HG02943 (cell line): ENCODE results near the gene TRMT2A.

ENCODE experiments used
- ATAC-seq: cut with Tn5 transposase; IDR thresholded peaks from one replicate; pipeline ENCODE4 v1.9.1; 2021; ENCODE audit warnings: mild to moderate bottlenecking, low read depth, moderate library complexity; ENCODE audit not compliant: unreplicated experiment

TRMT2A gene

DNA sequence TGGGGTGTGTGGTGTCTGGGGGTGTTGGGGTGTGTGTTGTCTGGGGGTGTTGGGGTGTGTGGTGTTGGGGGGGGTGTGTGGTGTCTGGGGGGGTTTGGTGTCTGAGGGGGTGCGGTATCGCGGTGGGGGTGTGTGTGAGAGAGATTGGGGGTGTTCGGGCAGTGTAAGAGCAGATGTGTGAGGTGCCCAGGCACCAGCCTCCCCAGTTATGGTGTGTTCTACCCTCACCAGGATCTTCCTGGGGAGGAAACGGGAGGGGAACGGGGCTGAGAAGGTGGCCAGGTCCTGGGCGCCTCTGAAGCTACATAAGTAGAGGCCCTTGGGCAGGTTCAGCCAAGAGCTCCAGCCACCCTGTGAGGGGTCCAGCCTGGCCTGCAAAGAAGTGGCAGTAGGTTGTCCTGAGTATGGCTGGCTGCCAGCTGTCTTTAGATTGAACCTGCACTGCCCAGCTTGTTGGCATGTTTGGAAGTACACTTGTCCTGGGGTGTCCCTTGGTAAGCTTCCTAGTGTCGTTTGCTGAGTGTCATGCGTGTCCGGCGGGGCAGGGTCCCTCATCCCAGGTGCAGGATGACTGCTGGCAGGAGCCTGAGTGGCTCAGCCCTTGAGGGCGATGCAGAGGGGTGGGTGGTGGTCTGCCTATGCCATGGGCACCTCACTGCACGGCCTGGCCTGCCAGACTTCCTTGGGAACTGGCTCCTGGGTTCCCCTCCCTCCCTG lies 6.5 kb upstream of the TRMT2A start:
- no peak for ATAC-seq

DNA sequence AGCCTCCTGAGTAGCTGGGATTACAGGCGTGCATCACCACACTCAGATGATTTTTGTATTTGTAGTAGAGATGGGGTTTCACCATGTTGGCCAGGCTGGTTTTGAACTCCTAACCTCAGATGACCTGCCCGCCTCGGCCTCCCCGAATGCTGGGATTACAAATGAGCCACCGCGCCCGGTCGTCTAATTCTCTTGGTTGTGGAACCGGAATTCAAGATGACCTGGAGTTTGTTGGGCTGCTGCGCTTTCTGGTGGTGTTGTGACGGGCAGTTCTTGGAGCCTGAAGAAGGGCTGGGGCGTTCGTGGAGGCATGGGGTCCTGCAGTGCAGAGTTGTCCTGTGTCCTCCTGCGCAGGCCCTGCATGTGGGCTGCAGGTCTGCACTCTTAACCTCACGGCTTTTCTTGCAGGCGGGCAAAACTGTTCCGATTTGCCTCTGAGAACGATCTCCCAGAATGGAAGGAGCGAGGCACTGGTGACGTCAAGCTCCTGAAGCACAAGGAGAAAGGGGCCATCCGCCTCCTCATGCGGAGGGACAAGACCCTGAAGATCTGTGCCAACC lies 4.9 kb upstream of the TRMT2A start:
- ATAC-seq, result no peak

DNA sequence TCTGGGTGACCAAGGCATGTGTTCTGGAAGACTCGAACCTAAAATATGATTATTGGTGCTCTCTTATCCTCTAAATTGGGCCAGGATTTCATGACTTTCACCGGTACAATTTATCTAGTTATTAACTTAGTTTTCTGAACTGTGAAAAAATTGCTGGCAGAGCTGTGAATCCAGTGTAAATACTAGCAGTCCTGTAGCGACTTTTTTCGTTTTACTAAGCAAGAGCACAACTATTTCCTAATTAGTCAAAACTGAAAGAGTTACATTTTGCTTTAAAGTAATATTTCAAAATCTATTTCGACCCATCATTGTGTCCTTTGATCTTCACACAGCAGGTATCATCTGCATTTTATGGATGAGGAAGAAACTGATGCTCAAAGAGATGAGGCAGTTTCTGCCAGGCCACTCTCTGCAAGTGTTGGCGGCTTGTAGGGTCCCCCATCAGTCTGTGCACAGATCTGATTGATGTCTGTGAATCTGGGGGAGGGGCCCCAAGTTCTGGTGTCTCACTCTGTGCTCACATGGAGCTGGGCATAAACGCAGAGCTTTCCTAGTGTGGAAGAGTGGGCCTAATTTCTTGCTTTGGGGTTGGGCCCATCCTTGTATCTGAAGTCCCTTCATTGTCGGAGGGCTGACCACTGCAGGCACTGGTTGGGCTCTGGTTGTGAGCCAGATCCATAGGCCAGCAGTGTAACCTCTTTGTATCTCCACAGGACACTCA lies 1.4 kb upstream of the TRMT2A start:
- no peak for ATAC-seq

DNA sequence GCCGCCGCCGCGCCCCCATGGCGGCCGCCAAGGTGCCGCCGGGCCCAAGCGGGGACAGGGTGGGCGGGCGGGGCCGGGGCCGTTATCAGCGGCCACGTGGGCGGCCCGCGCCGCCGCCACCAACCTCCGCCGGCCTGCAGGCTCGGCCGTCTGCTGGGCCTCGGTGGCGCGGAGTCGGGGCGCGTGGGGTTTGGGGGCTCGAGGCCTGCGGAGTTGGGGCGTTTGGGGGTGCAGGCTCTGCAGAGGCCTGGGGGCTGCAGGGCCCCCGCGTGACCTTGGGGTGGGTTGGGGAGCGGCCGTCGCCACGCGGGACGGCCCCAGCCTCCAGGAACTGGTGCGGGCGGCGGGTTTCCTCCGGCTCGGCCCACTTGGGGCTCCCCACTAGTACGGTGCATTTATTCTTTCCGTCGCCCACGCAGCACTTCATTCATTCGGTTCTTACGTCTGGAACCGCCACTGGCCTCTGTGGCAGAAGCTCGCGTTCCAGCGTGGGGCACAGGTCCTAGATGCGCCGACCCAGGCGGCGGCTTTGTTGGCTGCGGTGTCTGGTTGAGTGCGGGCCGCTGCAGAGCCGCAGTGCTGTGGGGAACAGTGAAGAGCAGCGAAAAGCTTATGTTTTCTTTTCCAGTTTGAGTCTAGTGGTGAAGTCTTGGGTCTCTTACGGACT lies 740 bp upstream of the TRMT2A start:
- peak; percentile 14 for ATAC-seq

DNA sequence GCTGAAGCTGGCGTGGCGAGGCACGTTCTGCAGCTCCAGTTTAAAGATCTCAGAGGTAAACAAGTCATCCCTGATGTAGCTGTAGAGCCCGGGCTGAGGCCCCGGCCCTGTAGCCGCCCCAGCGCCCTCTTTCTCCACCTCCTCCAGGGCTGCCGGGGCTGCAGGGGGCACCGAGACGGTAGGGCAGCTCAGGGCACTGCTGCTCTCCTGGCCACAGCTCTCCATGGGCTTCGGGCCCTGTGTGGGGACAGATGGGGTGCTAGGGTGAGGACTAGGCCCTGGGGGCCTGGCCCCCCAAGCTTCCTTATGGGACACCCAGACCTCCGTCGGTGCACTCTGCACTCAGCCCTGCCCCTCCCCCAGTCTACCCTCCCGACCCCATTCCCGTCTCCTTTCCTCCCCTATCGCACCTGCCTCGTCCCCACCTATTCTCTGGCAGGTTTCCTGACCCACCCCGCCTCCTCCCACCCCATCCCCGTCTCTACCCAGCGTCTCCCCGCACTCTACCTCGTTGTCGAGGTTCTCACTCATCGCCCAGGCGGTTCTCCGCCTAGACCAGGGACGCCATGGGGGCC lies 563 bp downstream of the TRMT2A start:
- ATAC-seq, result peak; percentile 2

DNA sequence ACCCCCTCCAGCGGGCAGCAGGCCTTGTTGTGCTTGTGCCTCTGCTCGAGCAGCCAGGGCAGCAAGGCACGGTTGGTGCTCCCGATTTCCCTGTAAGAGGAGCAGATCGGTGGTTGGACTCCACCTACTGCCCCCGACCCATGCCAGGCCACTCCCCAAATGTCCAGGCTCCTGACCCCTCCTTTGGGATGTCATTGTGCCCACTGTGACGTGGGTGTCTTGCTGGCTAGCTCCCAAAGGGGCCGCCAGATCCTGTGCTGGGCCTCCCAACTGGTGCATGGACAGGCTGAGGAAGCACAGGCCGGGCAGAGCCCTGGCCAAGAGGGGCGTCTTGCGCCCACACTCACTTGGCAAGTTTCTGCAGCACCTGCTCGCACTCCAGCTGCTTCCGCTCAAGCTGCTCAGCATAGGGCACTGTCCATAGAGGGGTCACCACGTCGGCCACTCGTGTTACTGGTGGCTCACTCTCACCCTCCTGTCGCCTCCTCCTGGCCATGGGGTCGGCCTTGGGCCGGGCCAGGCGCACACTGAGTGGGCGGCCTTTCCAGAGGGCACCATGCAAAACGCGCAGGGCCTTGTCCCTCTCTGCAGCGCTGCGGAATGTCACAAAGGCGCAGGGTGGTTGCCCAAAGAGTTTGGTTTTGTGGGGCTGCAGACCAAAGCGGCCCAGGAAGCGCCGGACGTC lies 1.2 kb downstream of the TRMT2A start, which contains the start of gene RANBP1:
RANBP1 (plus strand) TSS at position 414 of the 685 bp plus-strand sequence; CDS start at position 495, 81 bp downstream.
- no peak for ATAC-seq

DNA sequence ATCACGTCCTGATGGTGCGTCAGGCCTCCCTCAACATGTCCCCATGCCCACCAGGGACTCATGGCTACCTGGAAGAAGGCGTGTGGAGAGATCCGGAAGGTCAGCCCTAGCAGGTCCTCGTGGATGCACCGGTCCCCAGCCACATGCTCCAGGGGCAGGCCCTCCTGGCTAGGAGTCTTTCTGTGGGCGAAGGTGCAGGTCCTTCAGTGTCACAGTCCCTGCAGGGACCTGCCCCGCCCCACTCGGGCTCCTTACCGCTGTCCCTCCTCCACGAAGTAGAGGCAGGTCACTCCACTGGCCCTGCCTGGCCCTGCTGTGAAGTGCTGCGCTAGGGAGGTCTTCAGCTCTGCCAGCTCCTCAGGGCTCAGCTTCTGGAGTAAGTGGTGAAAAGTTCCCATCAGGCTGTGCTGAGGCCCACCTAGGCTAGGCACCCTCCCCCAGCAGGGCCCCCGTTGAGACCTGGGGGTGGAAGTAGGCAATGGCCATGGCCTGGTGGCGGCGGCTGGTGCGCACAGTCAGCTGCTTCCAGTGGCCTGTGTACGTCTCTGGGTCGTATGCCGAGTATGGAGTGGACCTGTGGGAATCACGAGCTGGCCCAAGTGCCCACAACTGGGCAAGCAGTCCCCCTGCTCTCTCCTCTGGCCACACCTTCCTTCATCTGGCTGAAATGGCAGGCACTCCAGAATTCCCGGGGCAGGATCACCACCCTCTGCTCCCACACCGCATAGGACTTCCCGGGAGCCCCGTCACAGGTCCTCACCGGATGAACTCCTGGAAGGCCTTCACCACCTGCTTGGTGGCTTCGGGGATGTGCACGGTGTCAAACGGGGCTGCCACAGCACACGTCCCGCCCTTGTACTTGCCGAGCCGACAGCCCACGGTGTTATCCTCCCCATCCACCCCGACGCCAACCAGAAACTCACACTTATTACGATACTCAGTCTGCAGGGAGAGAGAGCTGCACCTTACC lies 2.2 kb downstream of the TRMT2A start:
- no peak for ATAC-seq

DNA sequence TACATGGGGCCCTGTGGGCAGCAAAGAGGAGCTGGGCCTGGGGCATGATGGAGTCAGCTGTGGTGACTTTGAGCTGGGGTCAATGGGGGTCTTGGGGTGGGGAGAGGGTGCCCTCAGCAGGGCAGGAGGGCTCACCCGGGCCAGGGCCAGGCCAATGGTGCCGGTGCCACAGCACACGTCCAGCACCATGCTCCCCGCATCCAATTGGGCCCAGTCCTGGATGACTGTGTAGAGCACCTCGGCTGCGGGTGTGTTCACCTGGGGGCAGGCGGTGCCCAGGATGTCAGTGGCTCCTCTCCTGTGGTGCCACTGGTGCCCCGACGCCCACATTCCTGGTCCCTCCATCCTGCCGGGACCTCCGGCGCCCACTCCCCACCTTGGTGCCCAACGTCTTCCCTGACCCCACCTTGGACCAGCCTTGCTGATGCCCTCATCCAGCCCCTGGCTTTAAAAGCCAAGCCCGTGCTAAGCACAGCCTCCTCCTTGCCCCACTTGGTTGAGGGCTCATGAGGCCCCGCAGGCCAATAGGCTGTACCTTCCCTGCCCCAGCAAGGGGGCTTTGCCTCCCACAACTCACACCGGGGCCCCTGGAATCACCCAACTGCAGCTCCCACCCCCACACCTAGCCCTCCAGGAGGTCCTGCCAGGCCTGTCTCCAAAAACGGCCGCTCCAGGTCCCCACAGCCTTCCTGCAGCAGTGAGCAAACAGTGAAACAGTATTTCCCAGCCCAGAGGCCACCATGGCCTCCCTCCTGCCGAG lies 3.3 kb downstream of the TRMT2A start:
- ATAC-seq, result no peak

DNA sequence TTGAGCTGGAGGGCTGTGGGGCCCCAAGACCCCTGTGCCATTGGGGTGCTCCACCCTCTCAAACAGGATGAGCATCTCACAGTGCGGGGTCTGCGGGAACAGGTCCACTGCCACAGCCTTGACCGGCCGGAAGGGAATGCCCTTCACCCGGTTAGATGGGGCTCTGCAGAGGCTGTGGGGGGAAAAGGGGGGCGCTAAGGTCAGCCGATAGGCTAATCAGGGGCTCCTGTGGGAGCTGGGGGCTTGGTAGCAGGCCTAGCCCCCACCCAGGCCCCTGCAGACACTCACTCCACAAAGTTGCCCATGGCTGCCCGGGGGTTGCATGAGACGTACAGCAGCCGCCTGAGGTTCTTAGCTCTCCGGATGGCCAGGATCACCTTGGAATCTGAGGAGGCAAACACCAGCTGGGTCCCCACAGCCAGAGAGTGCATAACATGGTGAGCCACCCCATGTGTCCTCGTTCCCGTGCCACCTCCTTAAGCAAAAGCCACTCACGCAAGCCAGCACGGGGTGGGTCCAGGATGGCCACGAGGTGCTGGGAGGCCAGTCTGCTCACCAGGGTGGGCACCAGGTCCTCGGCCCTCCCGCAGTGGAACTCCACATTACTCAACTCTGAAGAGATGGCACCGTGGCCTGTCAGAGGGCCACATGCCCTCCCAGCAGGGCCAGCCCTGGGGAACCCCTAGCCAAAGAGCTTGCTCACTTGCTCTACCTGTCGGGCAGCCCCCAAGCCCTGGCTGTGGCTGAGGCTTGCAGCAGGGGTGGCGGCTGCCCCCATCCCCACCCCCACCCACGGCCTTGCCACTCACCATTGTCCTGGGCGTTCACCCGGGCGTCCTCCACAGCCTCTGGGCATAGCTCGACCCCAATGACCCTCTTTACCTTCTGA lies 4.2 kb downstream of the TRMT2A start:
- ATAC-seq, result no peak

DNA sequence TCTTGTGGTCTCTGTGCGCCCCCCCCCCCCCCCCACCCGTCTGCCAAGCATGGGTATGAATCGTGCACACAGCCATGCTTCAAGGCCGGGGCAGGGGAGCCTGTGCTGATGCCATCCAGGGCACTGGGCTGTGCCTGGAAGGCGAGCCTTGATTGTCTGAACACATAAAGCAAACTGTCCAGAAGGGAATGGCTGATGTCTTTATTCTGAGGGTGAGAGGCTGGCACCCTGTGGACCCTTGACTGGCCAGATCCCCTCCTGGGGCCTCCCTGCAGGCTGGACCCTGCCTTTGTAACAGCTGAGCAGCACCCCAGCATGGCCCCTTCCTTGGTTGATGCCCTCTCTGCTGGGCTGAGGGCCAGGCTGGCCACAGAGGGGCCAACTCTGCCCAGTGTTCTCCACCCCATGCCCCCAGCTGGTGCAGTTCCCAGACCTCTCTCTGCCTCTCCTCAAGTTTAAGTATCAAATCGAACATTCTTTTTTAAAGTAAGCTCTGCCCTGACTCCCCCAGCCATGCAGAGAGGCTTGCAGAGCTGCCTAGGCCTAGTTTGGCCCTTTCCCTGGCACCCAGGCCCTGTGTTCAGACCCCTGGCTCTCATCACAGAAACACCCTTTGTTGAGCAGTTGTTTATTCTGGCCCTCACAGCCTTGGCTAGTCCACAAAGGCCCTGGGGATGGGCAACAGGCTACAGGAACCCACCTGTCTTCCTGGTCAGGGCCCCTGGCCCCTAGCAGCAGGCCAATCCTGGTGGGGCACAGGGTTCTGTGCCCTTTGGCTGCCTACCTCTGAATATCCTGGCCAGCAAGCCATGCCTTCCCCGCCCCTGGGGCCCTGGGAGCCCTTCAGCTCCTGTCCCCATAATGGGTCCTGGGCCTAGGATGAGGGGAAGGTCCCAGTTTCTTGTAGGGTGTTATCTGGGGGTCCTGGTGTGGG lies 5.1 kb downstream of the TRMT2A start:
- no peak for ATAC-seq

DNA sequence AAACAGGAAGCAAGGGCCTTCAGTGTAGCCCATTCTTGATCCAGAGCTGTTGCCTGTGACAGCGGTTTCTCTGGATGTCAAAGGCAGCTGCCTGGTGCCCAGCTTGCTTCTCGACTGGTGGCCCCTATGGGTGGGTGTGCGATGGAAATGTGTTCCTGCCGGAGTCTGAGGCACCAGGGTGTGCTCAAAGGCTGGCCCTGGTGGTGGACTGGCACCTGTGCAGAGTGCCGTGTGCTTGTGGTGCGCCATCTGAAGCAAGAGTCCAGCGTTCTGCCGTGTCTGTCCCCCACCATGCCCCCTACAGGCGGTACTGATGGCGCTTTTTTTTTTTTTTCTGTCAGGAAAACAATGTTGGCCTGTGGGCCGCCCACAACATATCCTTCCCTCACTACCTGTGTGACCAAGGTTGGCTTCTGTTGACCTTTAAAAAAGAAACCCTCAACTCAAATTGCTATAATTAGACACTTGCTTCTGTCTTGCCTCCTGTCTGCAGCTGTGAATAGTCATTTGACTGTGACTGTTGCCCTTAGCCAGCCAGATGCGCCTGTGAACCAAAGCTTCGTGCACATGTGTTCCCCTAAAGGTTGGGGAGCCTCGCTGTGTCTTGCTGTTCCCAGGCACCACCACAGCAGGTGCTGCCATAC lies 5.9 kb downstream of the TRMT2A start:
- ATAC-seq, result no peak

DNA sequence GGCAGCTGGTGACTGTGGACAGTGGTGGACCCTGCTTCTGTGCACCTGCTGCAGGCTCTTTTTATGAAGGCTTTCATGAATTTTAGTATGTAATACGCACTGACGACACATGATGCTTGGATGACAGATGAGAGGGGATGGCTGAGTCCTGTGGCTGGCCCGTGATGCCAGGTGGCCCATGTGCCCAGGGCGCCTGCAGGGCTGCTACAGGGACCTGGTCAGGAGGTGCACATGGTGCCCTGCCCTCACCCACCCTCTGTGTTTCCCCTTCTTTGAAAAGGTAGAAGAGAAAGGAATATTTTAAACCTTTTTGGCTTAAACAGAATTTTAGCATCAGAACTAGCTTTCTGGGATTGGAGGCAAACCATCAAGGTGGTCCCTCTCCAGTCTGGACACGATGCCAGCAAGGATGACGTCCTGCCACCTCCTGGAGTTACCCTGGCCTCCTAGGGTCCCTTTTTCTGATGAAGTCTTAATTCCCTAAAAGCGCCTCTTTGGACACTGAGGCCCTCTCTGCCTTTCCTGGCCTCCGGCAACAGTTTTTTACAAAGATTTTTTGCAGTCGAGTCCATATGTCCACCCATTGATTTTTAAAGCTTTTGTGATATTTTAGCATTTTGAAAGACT lies 6.6 kb downstream of the TRMT2A start:
- ATAC-seq, result no peak

DNA sequence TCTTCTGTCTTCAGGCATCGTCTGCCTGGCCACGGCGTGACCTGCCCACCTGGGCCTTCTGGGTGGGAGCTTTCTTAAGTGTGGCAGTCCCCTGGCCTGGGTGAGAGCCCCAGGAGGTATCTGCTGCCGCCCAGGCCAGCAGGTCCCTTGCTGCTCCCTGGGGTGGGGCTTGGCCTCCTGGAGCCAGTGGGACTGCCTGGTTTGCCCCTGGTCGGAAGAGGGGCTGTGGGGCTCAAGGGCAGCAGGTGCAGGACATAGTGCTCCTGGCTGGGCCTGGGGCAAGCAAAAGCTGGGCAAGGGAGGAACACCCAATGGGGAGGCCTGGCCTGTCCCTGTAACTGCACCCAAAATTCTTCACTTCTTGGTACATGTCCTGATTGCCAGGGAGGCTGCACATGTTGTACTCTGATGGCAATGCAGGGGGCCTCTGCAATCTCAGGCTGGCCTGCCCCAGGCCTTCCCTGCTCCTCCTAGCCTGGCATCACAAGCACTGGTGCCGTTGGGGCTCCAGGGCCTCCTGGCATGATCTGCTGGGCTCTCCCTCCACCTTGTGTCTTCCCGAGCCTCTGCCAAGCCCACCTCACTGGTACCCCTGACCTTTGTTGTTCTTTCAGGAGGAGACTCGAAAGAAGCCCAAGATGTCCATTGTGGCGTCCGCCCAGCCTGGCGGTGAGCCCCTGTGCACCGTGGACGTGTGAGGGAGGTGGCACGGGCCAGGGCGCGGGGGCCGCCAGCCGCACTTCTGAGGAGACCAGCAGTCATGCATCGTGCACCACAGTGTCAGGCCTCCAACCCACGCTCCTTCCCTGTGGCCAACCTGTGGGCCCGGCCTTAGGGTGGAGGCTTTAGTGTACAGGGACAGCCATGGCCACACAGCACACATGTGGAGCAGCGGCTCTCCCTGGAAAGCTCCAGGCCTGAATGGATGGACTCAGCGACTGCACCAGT lies 7.3 kb downstream of the TRMT2A start:
- no peak for ATAC-seq

DNA sequence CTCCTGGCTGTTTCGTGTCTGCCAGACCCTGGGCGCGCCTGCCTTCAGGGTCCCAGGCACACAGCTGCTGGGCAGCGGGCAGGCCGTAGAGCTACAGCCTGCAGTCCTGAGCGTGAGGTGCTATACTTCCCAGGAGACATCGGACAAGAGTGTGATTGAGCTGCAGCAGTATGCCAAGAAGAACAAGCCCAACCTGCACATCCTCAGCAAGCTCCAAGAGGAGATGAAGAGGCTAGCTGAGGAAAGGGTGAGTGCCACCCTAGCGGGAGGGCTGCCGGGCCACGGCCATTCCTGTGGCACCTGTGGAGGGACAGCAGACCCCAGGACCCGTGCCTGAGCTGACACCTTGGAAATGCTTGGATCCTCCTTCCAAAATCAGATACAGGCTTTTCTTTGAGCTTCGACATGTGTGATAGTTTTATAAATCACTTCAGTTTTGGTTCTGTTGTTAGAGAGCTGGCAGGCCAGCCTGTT lies 8.2 kb downstream of the TRMT2A start:
- ATAC-seq, result no peak
